ENCODE data around the gene KAZN.
A peak's percentile ranks its signal among the peaks of the same experiment; 100 is the strongest.

KAZN gene

GRCh38 chr1:14980621-14981218 is 382.2 kb downstream of the KAZN start:
- peaks cover 37% of the 10 kb centered on the region for H3K4me1 ChIP-seq (ENCODE audit: control insufficient read depth, insufficient read depth, low read depth, low read length)
- no peak overlapping the region for H3K23ac ChIP-seq (ENCODE audit: low read length in 2 of 2)
- peak overlapping the region in 1 of 2 experiments; percentile 14 for H3K14ac ChIP-seq (ENCODE audit: low read length in 2 of 2)
- no peaks in the 10 kb centered on the region for H3K9me3 ChIP-seq (ENCODE audit: control insufficient read depth, low read length)
- peaks cover 30% of the 10 kb centered on the region for H3K79me1 ChIP-seq (replicated peaks; ENCODE audit: low read length, poor library complexity, severe bottlenecking)
- H4K8ac ChIP-seq (ENCODE audit: low read length), result peak overlapping the region; percentile 95
- no peak overlapping the region for H2BK15ac ChIP-seq (ENCODE audit: low read depth, poor library complexity, severe bottlenecking)
- no peak overlapping the region for H2BK5ac ChIP-seq (ENCODE audit: low read depth, low read length, poor library complexity, severe bottlenecking)
- no peak overlapping the region for H2AFZ ChIP-seq (ENCODE audit: low read depth, low read length)
- peak overlapping the region; percentile 60 to 72 for H3K18ac ChIP-seq (ENCODE audit: low read depth in 1 of 2, low read length in 2 of 2)
- H3K4me2 ChIP-seq (ENCODE audit: low read length, poor library complexity, severe bottlenecking), result no peak overlapping the region
- DNase-seq, result peak; percentile 92
- H2AK5ac ChIP-seq (ENCODE audit: low read length, severe bottlenecking), result peak overlapping the region; percentile 47
- H4K91ac ChIP-seq (ENCODE audit: low read length), result peak overlapping the region; percentile 98
- peak overlapping the region; percentile 69 to 87 for H3K4ac ChIP-seq (ENCODE audit: low read depth in 1 of 2, low read length in 2 of 2)
- peak overlapping the region; percentile 40 for H3K9ac ChIP-seq (ENCODE audit: low read length)
- peak overlapping the region; percentile 34 to 67 for H2BK12ac ChIP-seq (ENCODE audit: low read length in 2 of 2)
- 29% methylated on average over 17 of the region's 17 CpGs for WGBS
- peak overlapping the region; percentile 27 for H3K27ac ChIP-seq (ENCODE audit: low read length, poor library complexity, severe bottlenecking)
- peaks cover 0 to 15% of the 10 kb centered on the region in 2 experiments for H3K36me3 ChIP-seq (ENCODE audit: control insufficient read depth in 1 of 2, insufficient read depth in 2 of 2, low read depth in 1 of 2, low read length in 2 of 2)
- peak overlapping the region; percentile 51 for H2BK120ac ChIP-seq (ENCODE audit: low read depth, low read length)
- H3K27me3 ChIP-seq (ENCODE audit: control insufficient read depth in 1 of 2, insufficient read depth in 1 of 2, low read length in 2 of 2), result no peaks in the 10 kb centered on the region
- H3K4me3 ChIP-seq (ENCODE audit: insufficient read depth in 1 of 2, low read depth in 1 of 2, low read length in 2 of 2), result no peak overlapping the region

GRCh38 chr1:14982029-14982428 is 383.5 kb downstream of the KAZN start:
- H3K18ac ChIP-seq (ENCODE audit: low read depth in 1 of 2, low read length in 2 of 2), result peak overlapping the region in 1 of 2 experiments; percentile 73
- H3K9ac ChIP-seq (ENCODE audit: low read length), result no peak overlapping the region
- peaks cover 0 to 7% of the 10 kb centered on the region in 2 experiments for H3K36me3 ChIP-seq (ENCODE audit: control insufficient read depth in 1 of 2, insufficient read depth in 2 of 2, low read depth in 1 of 2, low read length in 2 of 2)
- no peak overlapping the region for H2BK5ac ChIP-seq (ENCODE audit: low read depth, low read length, poor library complexity, severe bottlenecking)
- H2AK5ac ChIP-seq (ENCODE audit: low read length, severe bottlenecking), result no peak overlapping the region
- no peak for DNase-seq
- H2BK120ac ChIP-seq (ENCODE audit: low read depth, low read length), result no peak overlapping the region
- H4K91ac ChIP-seq (ENCODE audit: low read length), result no peak overlapping the region
- H4K8ac ChIP-seq (ENCODE audit: low read length), result no peak overlapping the region
- peaks cover 31% of the 10 kb centered on the region for H3K79me1 ChIP-seq (replicated peaks; ENCODE audit: low read length, poor library complexity, severe bottlenecking)
- H2AFZ ChIP-seq (ENCODE audit: low read depth, low read length), result no peak overlapping the region
- H3K4ac ChIP-seq (ENCODE audit: low read depth in 1 of 2, low read length in 2 of 2), result no peak overlapping the region
- peak overlapping the region; percentile 15 to 81 for H2BK12ac ChIP-seq (ENCODE audit: low read length in 2 of 2)
- no peak overlapping the region for H3K4me3 ChIP-seq (ENCODE audit: insufficient read depth in 1 of 2, low read depth in 1 of 2, low read length in 2 of 2)
- peaks cover 30% of the 10 kb centered on the region for H3K4me1 ChIP-seq (ENCODE audit: control insufficient read depth, insufficient read depth, low read depth, low read length)
- H3K27ac ChIP-seq (ENCODE audit: low read length, poor library complexity, severe bottlenecking), result no peak overlapping the region
- no peaks in the 10 kb centered on the region for H3K27me3 ChIP-seq (ENCODE audit: control insufficient read depth in 1 of 2, insufficient read depth in 1 of 2, low read length in 2 of 2)
- H2BK15ac ChIP-seq (ENCODE audit: low read depth, poor library complexity, severe bottlenecking), result no peak overlapping the region
- H3K14ac ChIP-seq (ENCODE audit: low read length in 2 of 2), result peak overlapping the region in 1 of 2 experiments; percentile 72
- whole genome bisulfite sequencing, result 96% methylated on average over 13 of the region's 14 CpGs
- H3K23ac ChIP-seq (ENCODE audit: low read length in 2 of 2), result peak overlapping the region in 1 of 2 experiments; percentile 76
- no peak overlapping the region for H3K4me2 ChIP-seq (ENCODE audit: low read length, poor library complexity, severe bottlenecking)
- H3K9me3 ChIP-seq (ENCODE audit: control insufficient read depth, low read length), result no peaks in the 10 kb centered on the region

DNA sequence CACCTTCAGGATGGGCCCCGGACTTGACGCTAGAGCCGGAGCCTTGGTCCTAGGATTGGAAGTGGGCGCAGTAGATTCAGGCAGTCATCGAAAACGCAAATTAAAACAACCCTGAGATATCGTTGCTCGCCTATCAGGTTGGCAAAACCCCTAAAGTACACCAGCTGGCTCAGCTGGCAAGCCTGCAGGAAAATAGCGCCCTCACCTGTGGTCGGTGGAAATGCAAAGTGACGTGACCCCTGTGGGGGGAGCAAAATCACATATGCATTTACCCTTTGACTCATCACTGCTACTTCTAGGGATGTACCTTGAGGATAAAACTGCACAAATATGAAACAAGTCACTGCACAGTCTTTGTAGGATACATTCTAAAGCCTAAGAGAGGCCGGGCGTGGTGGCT is 384.8 kb downstream of the KAZN start:
- no peaks in the 10 kb centered on the region for H3K9me3 ChIP-seq (ENCODE audit: control insufficient read depth, low read length)
- H3K79me1 ChIP-seq (replicated peaks; ENCODE audit: low read length, poor library complexity, severe bottlenecking), result peaks cover 38% of the 10 kb centered on the region
- H2BK5ac ChIP-seq (ENCODE audit: low read depth, low read length, poor library complexity, severe bottlenecking), result no peak overlapping the region
- H3K36me3 ChIP-seq (ENCODE audit: control insufficient read depth in 1 of 2, insufficient read depth in 2 of 2, low read depth in 1 of 2, low read length in 2 of 2), result peaks cover 0 to 4% of the 10 kb centered on the region in 2 experiments
- no peak overlapping the region for H3K4me3 ChIP-seq (ENCODE audit: insufficient read depth in 1 of 2, low read depth in 1 of 2, low read length in 2 of 2)
- no peak overlapping the region for H3K4me2 ChIP-seq (ENCODE audit: low read length, poor library complexity, severe bottlenecking)
- DNase-seq, result no peak
- H3K18ac ChIP-seq (ENCODE audit: low read depth in 1 of 2, low read length in 2 of 2), result peak overlapping the region in 1 of 2 experiments; percentile 33
- H3K9ac ChIP-seq (ENCODE audit: low read length), result no peak overlapping the region
- H2BK15ac ChIP-seq (ENCODE audit: low read depth, poor library complexity, severe bottlenecking), result no peak overlapping the region
- H4K91ac ChIP-seq (ENCODE audit: low read length), result peak overlapping the region; percentile 10
- no peak overlapping the region for H3K23ac ChIP-seq (ENCODE audit: low read length in 2 of 2)
- 95% methylated on average over 13 of the region's 13 CpGs for WGBS
- no peak overlapping the region for H4K8ac ChIP-seq (ENCODE audit: low read length)
- H2BK120ac ChIP-seq (ENCODE audit: low read depth, low read length), result peak overlapping the region; percentile 43
- H3K14ac ChIP-seq (ENCODE audit: low read length in 2 of 2), result no peak overlapping the region
- H3K4me1 ChIP-seq (ENCODE audit: control insufficient read depth, insufficient read depth, low read depth, low read length), result peaks cover 25% of the 10 kb centered on the region
- H3K27ac ChIP-seq (ENCODE audit: low read length, poor library complexity, severe bottlenecking), result no peak overlapping the region
- H2BK12ac ChIP-seq (ENCODE audit: low read length in 2 of 2), result no peak overlapping the region
- H2AK5ac ChIP-seq (ENCODE audit: low read length, severe bottlenecking), result no peak overlapping the region
- no peak overlapping the region for H2AFZ ChIP-seq (ENCODE audit: low read depth, low read length)
- H3K27me3 ChIP-seq (ENCODE audit: control insufficient read depth in 1 of 2, insufficient read depth in 1 of 2, low read length in 2 of 2), result no peaks in the 10 kb centered on the region
- H3K4ac ChIP-seq (ENCODE audit: low read depth in 1 of 2, low read length in 2 of 2), result no peak overlapping the region

DNA sequence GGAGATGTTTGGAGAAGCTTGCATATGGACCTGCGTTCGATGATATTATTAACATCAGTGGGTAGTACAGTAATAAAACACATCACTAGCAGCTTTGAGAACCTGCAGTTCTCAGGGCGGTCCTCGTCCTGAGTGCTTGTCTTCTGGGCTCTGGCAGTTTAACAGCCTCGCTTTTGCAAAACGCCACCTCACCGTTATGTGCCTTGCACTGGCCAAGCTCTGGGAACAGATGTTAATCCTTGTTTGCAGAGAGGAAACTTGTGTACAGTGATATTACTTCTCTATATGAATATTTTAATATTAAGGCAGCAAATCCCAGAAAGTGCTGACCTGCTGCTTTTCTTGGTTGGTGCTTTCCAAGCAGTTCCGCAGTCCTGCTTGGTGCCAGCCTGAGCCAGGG is 387.7 kb downstream of the KAZN start:
- Histone ChIP-seq H2BK15ac (ENCODE audit: low read depth, poor library complexity, severe bottlenecking) (no peak overlapping the region), H3K27ac (ENCODE audit: low read length, poor library complexity, severe bottlenecking) (no peak overlapping the region)
- DNase-seq, result no peak

More for the DNA sequence above, 387.7 kb downstream of the KAZN start:
- H3K9me3 ChIP-seq (ENCODE audit: control insufficient read depth, low read length), result no peaks in the 10 kb centered on the region
- no peak overlapping the region for H4K91ac ChIP-seq (ENCODE audit: low read length)
- no peak overlapping the region for H2AFZ ChIP-seq (ENCODE audit: low read depth, low read length)
- no peak overlapping the region for H3K14ac ChIP-seq (ENCODE audit: low read length in 2 of 2)
- H3K4me2 ChIP-seq (ENCODE audit: low read length, poor library complexity, severe bottlenecking), result no peak overlapping the region
- no peak overlapping the region for H4K8ac ChIP-seq (ENCODE audit: low read length)
- peaks cover 38% of the 10 kb centered on the region for H3K79me1 ChIP-seq (replicated peaks; ENCODE audit: low read length, poor library complexity, severe bottlenecking)
- H2BK120ac ChIP-seq (ENCODE audit: low read depth, low read length), result no peak overlapping the region
- no peaks in the 10 kb centered on the region for H3K27me3 ChIP-seq (ENCODE audit: control insufficient read depth in 1 of 2, insufficient read depth in 1 of 2, low read length in 2 of 2)
- 98% methylated on average over 8 of the region's 8 CpGs for WGBS
- H2BK12ac ChIP-seq (ENCODE audit: low read length in 2 of 2), result no peak overlapping the region
- no peak overlapping the region for H3K23ac ChIP-seq (ENCODE audit: low read length in 2 of 2)
- H3K4ac ChIP-seq (ENCODE audit: low read depth in 1 of 2, low read length in 2 of 2), result no peak overlapping the region
- H3K4me3 ChIP-seq (ENCODE audit: insufficient read depth in 1 of 2, low read depth in 1 of 2, low read length in 2 of 2), result no peak overlapping the region
- H3K4me1 ChIP-seq (ENCODE audit: control insufficient read depth, insufficient read depth, low read depth, low read length), result peaks cover 17% of the 10 kb centered on the region
- peaks cover 0 to 10% of the 10 kb centered on the region in 2 experiments for H3K36me3 ChIP-seq (ENCODE audit: control insufficient read depth in 1 of 2, insufficient read depth in 2 of 2, low read depth in 1 of 2, low read length in 2 of 2)
- H3K18ac ChIP-seq (ENCODE audit: low read depth in 1 of 2, low read length in 2 of 2), result no peak overlapping the region
- no peak overlapping the region for H2BK5ac ChIP-seq (ENCODE audit: low read depth, low read length, poor library complexity, severe bottlenecking)
- no peak overlapping the region for H2AK5ac ChIP-seq (ENCODE audit: low read length, severe bottlenecking)
- H3K9ac ChIP-seq (ENCODE audit: low read length), result no peak overlapping the region
